GM21786 (cell line): ENCODE measurements around the gene PTGES2.

Experiments used
- ATAC-seq: cut with Tn5 transposase; IDR thresholded peaks from one replicate; pipeline ENCODE4 v1.9.1; 2021; ENCODE audit not compliant: unreplicated experiment

PTGES2 gene

DNA sequence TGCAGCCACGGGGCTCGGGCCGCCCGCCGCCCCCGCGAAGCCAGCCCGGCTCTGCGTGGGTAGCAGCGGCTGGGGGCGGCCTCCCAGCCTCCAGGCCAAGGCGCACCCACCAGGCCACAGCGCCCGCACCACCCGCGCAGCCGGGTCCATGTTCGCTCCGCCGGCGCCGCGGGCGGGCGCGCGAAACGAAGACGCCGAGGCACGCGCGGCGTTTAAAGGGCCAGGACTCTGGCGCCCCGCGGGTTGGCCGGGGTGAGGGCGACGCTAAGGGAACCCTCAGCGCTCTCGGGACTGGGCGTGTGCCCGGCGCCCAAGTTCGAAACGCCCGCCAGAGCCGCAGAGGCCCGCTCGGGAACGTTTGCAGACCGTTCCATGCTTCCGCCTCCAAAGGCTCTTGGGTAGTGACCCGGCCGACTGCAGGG lies at the start of gene PTGES2:
PTGES2 (minus strand) TSS at position 162 of the 422 bp plus-strand sequence; CDS start at position 150, 12 bp downstream.
- ATAC-seq = peak; percentile 44

DNA sequence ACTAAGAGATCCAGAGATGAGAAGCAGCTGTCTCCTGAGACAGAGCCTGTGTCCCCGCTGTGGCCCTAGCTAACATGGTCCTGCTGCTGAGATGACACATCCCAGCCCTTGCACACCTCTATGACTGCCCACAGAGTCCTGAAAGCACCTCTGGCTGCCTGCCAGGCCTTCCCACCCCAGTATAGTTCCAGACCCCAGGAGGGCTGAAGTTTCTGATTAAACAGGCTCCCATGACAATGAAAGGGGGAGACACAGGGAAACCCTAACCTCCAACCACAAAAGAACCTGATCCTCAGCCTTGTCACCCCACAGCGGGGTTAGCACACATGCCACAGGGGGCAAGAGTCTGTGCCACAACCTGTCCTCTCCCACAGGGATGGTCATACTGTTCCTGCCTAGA lies 48.2 kb upstream of the PTGES2 start:
- no peak for ATAC-seq

DNA sequence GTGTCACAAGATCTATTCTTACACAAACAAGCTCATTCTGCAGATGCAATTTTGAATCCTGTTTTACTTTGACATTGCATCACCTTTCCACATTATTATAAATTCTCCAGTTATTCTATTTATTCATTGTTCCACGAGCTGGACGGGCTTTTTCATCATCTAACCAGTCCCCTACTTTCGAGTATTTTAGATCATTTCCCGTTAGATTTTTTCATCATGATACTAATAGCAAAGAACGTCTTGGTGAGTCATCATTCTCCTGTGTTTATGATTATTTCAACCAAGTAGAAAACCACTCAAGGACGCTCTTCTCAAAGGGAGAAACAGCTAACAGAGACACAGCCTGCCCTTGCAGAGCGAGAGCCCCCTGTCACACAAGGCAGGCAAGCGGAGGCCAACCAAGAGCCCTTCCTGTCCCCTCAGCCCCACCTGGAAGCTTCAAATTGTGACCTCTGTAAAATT lies 47.6 kb upstream of the PTGES2 start:
- ATAC-seq = no peak

DNA sequence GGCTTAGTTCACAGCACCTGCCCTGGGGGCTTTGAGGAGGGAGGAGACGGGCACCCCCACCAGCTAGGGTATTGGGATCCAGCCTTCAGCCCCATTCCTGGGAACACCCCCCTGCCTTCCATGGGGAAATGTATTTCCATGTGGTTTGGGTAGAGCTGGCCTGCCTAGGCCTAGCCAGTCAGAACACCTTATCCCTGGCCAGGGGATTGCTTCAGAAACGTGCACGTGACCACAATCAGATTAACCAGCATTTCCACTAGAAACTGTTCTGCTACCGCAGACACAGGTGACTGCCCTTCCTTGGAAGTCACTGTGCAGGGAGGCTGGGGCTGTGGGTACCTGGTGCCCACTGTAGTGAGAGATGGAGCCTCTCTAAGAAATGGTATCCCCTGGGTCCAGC lies 46.5 kb upstream of the PTGES2 start:
- no peak for ATAC-seq

DNA sequence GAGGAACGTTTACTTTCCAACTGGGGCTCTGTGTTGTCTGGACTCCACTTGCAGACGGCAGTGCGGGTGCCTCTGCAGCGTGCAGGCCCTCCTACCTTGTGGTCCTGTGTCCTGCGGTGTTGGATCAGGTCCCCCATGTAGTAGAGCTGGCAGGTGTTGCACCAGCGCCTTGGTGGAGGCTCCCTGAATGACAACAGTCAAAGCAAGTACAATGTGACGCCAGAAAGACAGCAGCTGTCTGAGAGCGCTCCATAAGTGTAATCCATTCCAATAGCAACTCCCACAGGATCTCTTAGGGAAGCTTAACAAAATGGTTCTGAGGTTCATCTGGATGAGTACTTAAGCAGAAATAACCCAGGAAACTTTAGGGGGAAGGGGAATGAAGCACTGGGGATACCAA lies 42.4 kb upstream of the PTGES2 start:
- no peak for ATAC-seq

DNA sequence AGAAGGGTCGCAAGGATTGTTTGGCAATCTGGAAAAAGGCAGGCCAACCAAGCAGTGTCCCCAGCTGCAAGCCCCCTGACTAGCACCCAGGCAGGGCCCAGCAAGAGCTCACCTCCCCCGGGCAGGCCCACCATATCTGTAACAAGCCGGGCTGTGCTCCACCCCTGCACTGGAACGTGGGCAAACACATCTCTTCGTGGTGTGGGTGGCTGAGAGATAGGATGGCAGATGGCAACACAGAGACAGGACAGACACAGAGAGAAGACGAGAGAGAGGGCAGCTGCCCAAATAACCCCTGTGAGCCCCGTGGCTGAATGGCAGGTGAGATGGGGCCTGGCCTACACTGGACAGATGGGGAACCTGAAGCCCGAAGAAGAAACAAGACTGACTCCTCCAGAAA lies 42.0 kb upstream of the PTGES2 start:
- ATAC-seq = no peak

DNA sequence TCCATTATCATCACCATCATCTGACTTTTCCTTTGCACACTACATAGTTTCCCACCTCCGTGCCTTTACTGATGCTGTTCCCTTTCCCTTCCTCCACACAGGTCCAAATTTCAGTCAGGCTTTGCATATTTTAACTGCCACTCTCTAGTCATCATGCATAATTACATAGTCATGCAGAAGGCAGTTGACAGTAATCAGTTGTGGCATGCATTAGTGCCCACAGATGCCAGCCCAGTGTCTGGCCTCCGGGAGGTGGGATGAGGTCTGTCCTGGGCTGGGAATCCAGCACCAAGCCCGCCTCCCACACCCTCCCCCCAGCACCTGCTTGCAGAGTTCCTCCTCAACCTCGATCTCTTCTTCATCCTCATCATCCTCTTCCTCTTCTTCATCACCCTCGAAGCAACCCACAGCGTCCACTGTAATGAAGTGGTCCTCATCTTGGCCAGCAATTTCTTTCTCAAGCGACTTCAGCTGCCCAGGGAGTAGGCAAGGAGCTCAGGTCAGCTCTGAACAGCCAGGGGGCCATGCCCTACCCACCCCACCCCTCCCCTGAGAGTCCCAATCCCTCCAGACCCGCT lies 41.3 kb upstream of the PTGES2 start:
- ATAC-seq = no peak

DNA sequence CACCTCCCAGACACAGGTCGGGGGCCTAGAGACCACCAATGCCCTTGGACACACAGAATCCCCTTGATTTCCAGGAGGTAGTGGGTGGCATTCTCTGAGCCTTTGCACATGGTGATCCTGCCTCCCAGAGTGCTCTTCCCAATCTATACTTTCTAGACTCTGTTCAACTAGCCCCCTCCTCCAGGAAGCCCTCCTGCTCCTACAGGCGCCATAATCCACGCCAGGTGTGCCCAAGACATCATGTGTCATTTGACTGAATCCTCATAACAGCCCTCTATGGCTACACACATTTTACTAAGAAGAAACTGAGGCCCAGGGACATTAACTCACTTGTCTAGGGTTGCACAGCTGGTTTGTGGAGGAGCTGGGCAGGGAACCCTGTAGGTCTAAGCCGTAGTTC lies 39.7 kb upstream of the PTGES2 start:
- ATAC-seq = no peak

DNA sequence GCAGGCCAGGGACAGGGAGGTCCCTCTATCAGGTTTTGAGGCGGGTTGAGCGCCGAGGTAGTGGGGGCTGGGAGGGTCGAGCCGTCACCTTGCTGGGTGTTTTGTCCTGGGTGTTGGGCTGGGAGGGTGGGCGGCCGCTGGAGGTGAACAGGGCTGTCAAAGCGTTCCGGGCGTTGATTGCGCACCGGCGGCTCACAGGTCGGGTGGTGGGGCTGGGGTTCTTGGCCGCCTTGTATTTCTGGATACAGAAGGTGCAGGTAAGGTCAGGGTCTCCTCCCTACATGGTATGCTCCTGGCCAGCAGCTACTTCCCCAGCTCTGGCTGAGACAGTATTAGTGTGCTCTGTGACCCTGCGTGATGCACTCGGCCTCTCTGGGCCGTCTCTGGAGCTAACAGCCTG lies 38.6 kb upstream of the PTGES2 start:
- no peak for ATAC-seq

DNA sequence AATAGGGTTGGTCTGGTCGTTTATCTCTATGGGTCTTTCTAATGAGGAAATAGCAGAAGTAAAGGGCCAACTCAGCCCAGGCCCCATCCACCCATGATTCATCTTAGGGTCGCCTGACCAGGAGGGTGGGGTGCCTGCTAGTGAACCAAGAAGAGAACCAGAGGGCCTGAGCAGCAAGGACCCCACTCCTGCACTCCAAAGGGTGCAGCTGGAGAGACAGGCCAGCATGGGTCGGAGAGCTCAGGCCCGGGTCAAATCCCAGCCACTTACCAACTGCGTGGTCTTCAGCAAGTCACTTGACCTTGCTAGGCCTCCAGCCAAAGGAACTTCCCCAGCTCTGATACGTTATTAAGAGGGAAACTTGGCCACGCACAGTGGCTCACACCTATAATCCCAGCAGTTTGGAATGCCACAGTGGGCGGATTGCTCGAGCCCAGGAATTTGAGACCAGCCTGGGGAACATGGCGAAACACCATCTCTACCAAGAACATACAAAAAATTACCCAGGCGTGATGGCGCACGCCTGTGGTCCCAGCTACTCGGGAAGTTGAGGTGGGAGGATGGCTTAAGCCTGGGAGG lies 36.9 kb upstream of the PTGES2 start:
- no peak for ATAC-seq

DNA sequence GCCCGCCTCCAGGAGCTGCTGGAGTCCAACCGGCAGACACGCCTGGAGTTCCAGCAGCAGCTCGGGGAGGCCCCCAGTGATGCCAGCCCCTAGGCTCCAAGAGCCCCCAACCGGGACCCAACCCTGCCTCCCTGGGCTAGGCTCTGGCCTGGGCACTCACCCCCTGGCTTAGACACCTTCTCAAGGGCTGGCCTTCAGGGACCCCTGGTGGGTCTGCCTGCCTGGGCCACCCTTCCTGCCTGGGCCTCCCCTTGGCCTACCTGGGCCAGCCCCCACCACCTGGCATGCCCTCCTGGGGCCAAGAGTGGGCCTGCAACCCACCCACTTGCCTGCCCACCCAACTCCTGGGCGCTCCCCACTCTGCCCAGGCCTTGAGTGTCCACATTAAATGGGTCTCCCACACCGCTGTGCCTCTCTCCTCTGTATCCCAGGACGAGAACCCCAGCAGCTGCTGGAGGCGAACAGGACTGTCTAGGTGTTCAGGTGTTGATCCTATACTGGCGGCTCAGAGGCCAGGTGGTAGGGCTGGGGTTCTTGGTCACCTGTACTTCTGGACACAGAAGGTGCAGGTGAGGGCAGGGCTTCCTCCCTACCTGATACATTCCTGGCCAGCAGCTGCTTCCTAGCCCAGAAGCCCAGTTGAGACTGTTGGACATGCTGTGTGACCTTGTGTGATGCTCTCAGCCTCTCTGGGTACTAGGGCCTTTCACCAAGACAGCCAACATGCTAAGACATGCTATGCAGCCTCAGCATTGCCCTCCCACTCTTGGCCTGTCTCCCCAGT lies 36.2 kb upstream of the PTGES2 start:
- no peak for ATAC-seq

DNA sequence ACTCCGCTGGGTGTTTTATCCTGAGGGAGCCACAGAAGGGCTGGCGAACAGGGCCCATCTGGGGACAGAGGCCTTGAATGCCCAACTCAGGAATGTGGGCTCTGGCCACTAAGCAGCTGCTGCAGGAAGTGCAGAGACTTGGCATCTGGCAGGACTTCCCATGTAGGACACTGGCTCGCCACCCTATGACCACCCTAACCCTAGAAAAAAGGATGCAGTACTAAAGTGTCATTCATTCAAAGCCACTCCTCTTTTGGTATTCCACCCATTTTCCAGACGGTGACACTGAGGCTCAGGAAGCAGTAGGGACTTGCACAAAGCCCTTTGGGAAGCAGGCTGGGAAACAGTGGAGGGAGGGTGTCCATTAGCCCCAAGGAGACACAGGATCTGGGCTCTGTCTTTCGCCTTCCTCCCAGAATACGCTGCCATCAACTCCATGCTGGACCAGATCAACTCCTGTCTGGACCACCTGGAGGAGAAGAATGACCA lies 35.5 kb upstream of the PTGES2 start:
- no peak for ATAC-seq

DNA sequence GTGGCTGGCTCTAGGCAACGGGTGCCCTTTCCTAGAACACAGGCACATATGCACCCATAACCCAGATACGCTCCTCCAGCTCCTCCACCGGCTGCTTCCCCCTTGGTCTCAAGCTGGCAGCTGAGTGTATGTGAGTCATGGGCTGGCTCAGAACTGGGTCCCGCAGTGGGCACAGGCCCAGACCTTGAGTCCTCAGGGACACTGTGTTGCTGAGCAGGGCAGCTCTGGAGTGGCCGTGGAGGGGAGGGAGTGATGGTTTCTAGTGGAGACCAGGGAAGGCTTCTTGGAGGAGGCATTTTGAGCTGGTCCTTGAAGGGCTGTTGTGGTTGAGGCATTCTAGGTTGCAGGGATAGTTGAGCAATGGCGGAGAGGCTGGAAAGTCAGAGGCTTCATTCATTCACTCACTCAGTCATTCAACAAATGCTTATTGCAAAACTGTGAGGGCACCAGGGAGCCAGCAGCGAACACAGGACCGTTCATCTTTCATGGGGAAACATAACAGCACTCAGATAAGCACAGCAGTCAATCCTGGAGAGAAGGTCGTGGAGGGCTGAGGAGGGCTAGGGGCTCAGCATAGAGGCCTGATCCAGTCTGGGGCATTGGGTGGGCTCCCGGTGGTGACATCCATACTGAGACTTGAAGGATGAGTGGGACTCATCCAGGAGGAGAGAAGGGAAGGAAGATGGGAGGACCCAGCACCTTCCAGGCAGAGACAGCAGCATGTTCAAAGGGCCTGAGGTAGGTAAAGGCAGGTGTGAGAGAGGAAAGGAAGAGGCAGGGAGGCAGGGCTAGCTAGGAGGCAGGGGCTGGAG lies 34.9 kb upstream of the PTGES2 start:
- no peak for ATAC-seq

DNA sequence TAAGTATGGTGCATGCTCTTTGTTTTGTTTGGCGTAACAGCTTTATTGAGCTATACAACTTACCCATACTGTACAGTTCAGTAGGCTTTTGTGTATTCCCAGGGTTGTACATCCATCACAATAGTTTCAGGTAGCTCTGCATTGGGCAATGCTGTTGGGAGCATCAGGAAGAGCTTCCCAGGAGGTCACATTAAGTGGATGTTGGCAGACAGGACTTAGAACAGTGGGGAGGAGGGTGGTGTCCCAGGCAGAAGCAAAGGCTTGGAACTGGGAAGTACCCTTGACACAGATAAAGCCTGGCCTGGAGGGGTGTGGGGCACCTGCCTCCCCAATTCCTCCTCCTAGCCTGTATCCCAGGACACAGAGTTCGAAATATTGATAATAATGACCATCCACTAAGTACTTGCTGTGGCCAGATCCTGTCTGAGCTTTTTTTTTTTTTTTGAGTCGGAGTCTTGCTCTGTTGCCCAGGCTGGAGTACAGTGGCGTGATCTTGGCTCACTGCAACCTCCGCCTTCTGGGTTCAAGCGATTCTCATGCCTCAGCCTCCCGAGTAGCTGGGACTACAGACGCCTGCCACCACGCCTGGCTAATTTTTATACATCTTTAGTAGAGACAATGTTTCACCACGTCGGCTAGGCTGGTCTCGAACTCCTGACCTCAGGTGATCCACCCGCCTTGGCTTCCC lies 33.8 kb upstream of the PTGES2 start:
- no peak for ATAC-seq

DNA sequence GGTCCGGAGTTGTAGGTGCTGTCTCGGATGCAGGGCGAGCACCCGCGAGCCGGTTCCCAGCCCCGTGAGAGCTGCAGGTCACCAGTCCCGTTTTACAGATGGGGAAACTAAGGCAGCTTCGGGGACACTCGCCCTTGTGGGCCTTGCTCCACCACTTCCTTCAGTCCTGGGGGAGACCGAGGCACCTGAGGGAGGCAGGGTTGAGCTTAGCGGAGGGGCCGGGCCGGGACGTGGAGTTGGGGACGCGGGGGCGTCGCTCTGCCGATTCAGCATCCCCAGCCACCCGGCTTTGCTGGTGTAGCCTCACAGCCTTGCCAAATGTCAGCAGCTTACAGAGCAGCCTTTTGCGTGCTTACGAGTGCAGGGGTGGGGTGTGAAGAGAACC lies 33.1 kb upstream of the PTGES2 start:
- ATAC-seq = no peak

DNA sequence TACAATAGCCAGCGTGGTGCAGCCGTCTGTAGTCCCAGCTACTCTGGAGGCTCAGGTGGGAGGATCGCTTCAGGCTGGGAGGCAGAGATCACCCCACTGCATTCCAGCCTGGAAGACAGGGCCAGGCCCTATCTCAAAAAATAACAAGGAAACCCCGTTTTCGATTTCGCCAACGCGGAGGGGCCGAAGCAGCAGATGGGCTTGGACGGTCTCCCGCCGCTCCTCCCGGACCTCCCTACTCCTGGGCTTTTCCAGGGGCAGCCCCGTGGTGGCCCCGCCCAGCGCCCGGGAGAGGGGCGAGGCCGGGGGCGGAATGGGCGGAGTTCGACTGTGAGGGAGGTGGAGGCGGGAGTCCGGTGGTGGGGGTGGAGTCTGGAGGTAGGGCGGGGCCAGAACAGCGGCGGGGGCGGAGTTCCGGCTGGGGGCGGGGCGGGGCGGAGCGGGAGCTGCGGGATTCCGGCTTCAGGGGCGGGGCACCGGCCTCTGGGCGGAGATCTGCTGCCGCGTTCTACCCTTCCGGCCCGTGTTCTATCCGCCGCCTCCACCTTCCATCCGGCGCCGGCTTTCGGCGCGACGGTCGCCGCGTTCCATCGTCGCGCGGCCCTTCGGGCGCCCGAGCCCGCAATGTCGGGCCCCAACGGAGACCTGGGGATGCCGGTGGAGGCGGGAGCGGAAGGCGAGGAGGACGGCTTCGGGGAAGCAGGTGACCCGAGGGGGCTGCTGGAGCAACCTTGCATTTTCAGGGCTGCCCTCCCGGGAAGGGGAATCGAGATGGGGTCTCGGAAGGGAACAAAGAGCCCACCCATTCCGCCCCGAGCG lies 32.5 kb upstream of the PTGES2 start, which contains the start of gene BBLN:
BBLN (plus strand) TSS at position 482 of the 819 bp plus-strand sequence; CDS start at position 625, 143 bp downstream.
- peak; percentile 74 for ATAC-seq

DNA sequence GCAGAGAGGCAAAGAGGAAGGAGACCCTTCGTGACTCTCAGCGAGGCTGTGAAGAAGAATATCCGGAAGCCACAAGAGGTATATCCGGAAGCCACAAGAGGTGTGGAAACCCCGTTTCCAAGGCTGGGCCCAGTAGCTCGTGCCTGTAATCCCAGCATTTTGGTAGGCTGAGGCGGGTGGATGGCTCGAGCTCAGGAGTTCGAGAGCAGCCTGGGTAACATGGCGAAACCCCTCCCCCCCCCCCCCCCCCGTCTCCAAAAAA lies 31.9 kb upstream of the PTGES2 start:
- no peak for ATAC-seq

DNA sequence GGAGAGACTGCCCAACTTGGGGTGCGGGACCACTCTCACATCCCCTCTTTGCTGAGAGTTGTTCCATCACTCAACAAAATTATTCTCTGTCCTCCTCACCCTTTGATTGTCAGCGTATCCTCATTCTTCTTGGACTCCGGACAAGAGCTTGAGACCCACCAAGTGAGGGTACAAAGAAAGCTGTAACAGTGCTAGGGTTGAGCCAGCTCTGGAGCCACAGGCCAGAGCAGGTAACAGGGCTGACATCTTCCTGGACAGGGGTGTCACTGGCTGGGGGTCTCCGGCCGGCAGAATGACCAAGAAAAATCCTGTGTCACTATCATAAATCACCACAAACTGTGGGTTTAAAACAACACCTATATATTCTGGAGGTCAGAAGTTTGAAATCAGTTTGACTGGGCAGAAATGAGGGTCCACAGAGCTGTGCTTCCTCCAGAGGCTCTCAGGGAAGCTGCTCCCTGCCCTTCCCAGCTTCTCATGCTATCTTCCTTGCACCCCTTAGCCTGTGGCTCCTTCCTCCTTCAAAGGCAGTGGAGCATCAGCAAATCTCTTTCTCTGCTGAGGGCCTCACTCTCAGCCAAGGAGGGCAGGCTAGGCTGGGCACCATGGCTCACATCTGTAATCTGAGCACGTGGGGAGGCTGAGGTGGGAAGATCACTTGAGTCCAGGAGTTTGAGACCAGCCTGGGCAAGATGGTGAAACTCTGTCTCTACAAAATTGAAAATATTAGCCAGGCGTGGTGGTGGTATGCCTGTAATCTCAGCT lies 28.4 kb upstream of the PTGES2 start:
- no peak for ATAC-seq

DNA sequence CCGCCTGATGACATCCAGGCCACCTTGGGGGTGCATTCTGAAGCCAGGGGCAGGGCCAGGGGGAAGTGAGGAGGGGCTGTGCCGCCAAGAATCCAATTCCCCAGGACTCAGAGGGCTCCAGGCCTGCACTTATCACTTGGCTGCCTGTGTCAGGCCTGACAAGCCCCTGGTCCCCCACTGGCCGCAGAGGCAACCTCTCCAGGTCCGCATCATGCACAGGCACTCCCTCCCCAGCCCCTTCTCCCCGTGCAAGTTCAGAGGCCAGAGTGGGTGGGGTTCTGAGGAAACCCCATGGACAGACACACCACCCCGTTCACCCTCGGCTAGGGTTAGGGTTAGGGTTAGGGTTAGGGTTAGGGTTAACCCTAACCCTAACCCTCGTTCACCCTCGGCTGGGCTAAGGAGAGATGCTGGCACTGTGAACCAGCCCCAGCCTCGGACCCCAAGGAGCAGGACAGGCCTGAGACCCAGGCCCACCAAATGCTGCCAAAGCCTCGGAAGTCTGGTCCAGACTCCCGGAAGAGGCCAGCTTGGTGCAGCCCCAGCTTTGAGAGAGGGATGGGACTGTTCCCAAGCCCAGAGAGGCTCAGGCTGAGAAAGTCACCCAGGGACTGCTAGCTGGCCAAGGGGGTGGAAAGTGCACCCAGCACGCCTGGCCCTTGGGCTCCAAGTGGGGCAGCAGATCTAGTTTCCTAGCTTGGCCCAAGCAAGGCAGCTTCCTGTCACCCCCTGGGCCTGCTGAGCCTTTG lies 26.6 kb upstream of the PTGES2 start:
- ATAC-seq = no peak
